Glomerular visceral epithelial cell (primary cell): Measurements from ENCODE around the gene C10orf53.

Experiments
- DNase-seq: peaks from one replicate; pipeline ENCODE4 v3.0.0-alpha.2; 2016; ENCODE audit errors: extremely low spot score

C10orf53 gene

GRCh38 chr10:49679480-49679893 is at the start of gene C10orf53:
Gene C10orf53, plus strand, starts transcription at chr10:49679651. Its CDS starts 47 bp downstream, at chr10:49679698.
- peak; percentile 6 for DNase-seq

- DNase-seq: no peak
Measured at GRCh38 chr10:49631975-49632374, 47.5 kb upstream of the C10orf53 start.

GRCh38 chr10:49632406-49633317 is 46.8 kb upstream of the C10orf53 start:
- peak; percentile 11 for DNase-seq

- DNase-seq: no peak
Measured at GRCh38 chr10:49633327-49634068, 46.0 kb upstream of the C10orf53 start.

- no peak for DNase-seq
Measured at GRCh38 chr10:49634069-49634660, 45.3 kb upstream of the C10orf53 start.

- no peak for DNase-seq
Measured at GRCh38 chr10:49642311-49642710, 37.1 kb upstream of the C10orf53 start.

- no peak for DNase-seq
Measured at GRCh38 chr10:49643241-49644034, 36.0 kb upstream of the C10orf53 start.

- no peak for DNase-seq
Measured at GRCh38 chr10:49644035-49644646, 35.3 kb upstream of the C10orf53 start.

GRCh38 chr10:49645417-49645816 is 34.0 kb upstream of the C10orf53 start:
- no peak for DNase-seq

GRCh38 chr10:49645871-49646870 is 33.3 kb upstream of the C10orf53 start:
- DNase-seq: no peak

- DNase-seq: no peak
Measured at GRCh38 chr10:49647554-49647953, 31.9 kb upstream of the C10orf53 start.

GRCh38 chr10:49647985-49648795 is 31.3 kb upstream of the C10orf53 start:
- DNase-seq: no peak

- no peak for DNase-seq
Measured at GRCh38 chr10:49649294-49649693, 30.2 kb upstream of the C10orf53 start.

- no peak for DNase-seq
Measured at GRCh38 chr10:49649936-49650723, 29.3 kb upstream of the C10orf53 start.

GRCh38 chr10:49650724-49651034 is 28.8 kb upstream of the C10orf53 start:
- DNase-seq: no peak

- DNase-seq: no peak
Measured at GRCh38 chr10:49651039-49651835, 28.2 kb upstream of the C10orf53 start.

- no peak for DNase-seq
Measured at GRCh38 chr10:49651917-49652316, 27.5 kb upstream of the C10orf53 start.
